Urinary bladder (tissue), 4 donors: ENCODE measurements around the gene DLG1. TPM values are rescaled to one million over a fixed set of nuclear protein-coding genes. Genes with fewer than 3 reads are reported as not detected.
"Not testable (repeated sequence)": the region's sequence is repeated elsewhere in the genome, so short reads cannot be mapped to it uniquely, and the experiment has no call there.

Experiments used
- DNase-seq: peaks from one replicate; pipeline ENCODE4 v3.0.0-alpha.2; 2015; ENCODE audit errors: extremely low spot score
- H3K27ac ChIP-seq: one replicate; pipeline ENCODE4 v1.5.1; 2013; ENCODE audit warnings: low read depth, mild to moderate bottlenecking, moderate library complexity
- H3K36me3 ChIP-seq: one replicate; pipeline ENCODE4 v1.6.1; 2013; ENCODE audit warnings: mild to moderate bottlenecking, moderate library complexity; ENCODE audit not compliant: insufficient read depth
- H3K4me1 ChIP-seq: one replicate; pipeline ENCODE4 v1.6.1; 2013; ENCODE audit warnings: mild to moderate bottlenecking, moderate library complexity; ENCODE audit not compliant: insufficient read depth
- H3K4me3 ChIP-seq: one replicate; pipeline ENCODE4 v1.5.1; 2013; ENCODE audit warnings: low read depth, low read length
- WGBS: extraction: QIAGEN DNeasy Blood & Tissue Kit; methylation state at CpG from one replicate; pipeline ENCODE4 v1.1.7; 2013; 5-methylcytosine and 5-hydroxymethylcytosine counted together
- polyA plus RNA-seq: library from polyadenylated mRNA; stranded (reverse); fragments of 200-250 nt; gene quantifications from one replicate; pipeline ENCODE4 v1.2.3, GENCODE V29; 2013
- total RNA-seq: library from RNA; depleted of rRNA; stranded (reverse); fragments of >200 nt; gene quantifications from one replicate; pipeline ENCODE4 v1.2.3, GENCODE V29; 2014
- donor health status: healthy with polysubstance abuse.
- donor health status: healthy.

The DLG1 gene
- total and polyA plus RNA-seq, 2 donors: 27.5 to 163 TPM

DNA sequence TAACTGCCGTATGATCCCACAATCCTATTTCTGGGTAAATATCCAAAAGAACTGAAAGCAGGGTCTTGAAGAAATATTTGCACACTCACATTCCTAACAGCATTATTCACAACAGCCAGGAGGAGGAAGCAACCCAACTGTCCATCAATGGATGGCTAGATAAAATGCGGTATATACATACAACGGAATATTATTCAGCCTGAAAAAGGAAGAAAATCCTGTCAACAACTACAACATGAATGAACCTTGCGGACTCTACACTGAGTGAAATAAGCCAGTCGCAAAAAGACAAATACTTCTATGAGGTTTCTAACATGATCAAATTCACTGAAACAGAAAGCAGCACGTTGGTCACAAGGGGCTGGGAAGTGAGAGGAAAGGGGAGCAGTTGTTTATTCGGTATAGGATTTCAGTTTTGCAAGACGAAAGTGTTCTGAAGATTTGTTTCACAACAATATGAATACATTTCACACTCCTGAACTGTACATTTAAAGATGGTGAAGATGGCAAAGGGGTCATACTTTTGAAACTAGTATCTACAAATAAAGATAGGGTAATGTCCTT is 6.2 kb downstream of the DLG1 start:
- WGBS: 89% methylated on average over 8 of the region's 8 CpGs
- H3K27ac ChIP-seq: no peak overlapping the region
- H3K4me1 ChIP-seq: no peaks in the 10 kb centered on the region
- H3K36me3 ChIP-seq: peaks cover 5% of the 10 kb centered on the region
- no peak for DNase-seq
- H3K4me3 ChIP-seq: no peak overlapping the region

DNA sequence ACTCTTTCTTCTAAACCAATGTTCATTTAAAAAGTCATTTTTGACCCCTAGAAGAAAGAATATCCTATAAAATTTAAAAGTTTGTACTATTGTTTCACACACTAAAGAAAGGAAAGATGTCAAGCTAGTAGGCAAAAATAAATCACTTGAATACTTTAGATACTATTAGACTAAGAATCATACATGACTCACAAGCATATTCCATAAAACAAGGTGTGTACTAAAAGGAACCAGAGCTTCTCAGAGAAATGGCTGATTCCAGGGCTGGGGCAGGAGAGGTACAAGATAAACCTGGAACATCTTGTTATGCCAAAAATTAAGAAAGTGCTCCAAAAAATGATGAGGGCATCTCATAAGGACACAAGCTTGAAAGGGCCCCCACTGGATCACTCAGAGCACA is 8.7 kb downstream of the DLG1 start:
- no peak overlapping the region for H3K4me3 ChIP-seq
- DNase-seq: no peak
- H3K27ac ChIP-seq: no peak overlapping the region
- H3K36me3 ChIP-seq: peaks cover 3% of the 10 kb centered on the region
- no peaks in the 10 kb centered on the region for H3K4me1 ChIP-seq

DNA sequence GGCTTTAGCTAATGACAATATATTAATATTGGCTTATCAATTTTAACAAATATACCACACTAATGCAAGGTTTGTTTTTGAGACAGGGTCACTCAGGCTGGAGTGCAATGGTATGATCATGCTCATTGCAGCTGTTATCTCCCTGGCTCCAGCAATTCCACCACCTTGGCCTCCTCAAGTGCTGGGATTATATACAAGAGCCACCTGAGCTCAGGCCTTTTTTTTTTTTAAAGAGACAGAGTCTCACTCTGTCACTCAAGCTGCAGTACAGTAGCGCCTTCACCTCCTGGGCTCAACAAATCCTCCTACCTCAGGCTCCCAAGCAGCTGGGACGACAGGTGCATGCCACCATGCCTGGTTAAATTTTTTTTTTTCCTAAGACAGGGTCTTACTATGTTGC is 11.7 kb downstream of the DLG1 start:
- no peak for DNase-seq
- 98% methylated on average over 2 of the region's 2 CpGs for WGBS
- peaks cover 5% of the 10 kb centered on the region for H3K36me3 ChIP-seq
- no peak overlapping the region for H3K27ac ChIP-seq
- no peaks in the 10 kb centered on the region for H3K4me1 ChIP-seq
- H3K4me3 ChIP-seq: no peak overlapping the region

DNA sequence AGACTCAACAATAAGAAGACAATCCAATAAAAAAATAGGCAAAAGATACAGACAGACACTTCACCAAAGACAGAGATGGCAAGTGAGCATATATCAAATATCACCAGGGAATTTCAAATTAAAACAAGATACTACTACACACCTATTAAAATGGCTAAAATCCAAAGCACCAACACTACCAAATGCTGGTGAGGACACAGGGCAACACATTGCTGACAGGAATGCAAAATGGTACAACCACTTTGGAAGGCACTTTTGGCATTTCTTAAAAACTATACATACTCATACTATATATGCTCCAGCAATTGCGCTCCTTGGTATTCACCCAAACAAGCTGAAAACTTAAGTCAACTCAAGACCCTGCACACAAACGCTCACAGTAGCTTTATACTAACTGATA is 12.9 kb downstream of the DLG1 start:
- DNase-seq: no peak
- WGBS: 96% methylated on average over 2 of the region's 2 CpGs
- H3K4me1 ChIP-seq: no peaks in the 10 kb centered on the region
- no peak overlapping the region for H3K27ac ChIP-seq
- no peak overlapping the region for H3K4me3 ChIP-seq
- peaks cover 5% of the 10 kb centered on the region for H3K36me3 ChIP-seq

DNA sequence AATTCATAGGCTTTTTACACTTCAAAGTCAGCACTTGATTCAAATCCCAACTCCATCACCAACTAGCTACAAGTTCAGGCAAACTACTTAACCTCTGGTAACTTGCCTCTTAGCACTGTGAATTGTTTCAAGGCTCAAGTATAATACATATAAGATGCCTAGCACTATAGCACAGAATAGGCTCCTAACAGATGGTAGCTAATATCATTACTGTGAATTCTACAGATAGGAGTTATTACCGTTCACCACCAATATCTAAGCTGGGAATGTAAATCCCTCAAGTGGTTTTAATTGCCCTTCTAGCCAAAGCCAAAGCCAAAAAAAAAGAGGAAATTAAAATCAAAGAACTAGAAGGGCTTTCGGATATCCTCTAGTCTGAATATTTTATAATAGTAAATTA is 15.4 kb downstream of the DLG1 start:
- no peaks in the 10 kb centered on the region for H3K4me1 ChIP-seq
- WGBS: 90% methylated on average over 2 of the region's 2 CpGs
- peaks cover 4% of the 10 kb centered on the region for H3K36me3 ChIP-seq
- no peak overlapping the region for H3K27ac ChIP-seq
- no peak overlapping the region for H3K4me3 ChIP-seq
- DNase-seq: no peak

DNA sequence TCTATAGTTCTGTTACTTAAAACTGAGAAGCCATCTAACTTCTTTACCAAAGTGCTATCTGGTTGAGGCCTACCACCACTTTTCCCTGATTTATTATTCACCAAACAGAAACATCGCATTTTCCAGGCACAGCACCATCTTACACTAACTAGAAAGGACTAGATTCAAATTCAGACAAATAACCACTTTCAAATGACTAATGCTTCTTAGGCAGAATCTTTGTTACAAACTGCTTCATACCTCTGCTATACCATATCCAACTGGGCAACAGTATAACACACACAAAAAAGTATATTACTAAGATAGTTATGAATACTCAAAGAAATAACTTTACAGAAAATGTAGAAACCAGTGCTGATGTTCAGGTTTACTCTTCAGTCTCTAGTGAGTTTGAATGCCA is 16.6 kb downstream of the DLG1 start:
- WGBS: 98% methylated on average over 1 of the region's 1 CpG
- H3K36me3 ChIP-seq: peaks cover 4% of the 10 kb centered on the region

DNA sequence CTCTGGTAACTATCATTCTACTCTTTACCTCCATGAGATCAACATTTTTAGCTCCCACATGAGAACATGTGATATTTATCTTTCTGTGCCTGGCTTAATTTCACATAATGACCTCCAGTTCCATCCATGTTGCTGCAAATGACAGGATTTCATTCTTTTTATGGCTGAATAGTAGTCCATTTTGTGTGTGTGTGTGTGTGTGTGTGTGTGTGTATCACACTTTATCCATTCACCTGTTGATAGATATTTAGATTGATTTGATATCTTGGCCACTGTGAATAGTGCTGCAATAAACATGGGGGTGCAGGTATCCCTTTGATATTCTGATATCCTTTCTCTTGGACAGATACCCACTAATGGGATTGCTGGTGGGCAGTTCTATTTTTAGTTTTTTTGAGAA is 18.3 kb downstream of the DLG1 start:
- Histone ChIP-seq H3K4me3 (no peak overlapping the region), H3K36me3 (peaks cover 4% of the 10 kb centered on the region), H3K4me1 (no peaks in the 10 kb centered on the region), H3K27ac (no peak overlapping the region)
- no peak for DNase-seq

More for the DNA sequence above, 16.6 kb downstream of the DLG1 start:
- no peak for DNase-seq
- Histone ChIP-seq H3K27ac (no peak overlapping the region), H3K4me1 (no peaks in the 10 kb centered on the region), H3K4me3 (no peak overlapping the region)

DNA sequence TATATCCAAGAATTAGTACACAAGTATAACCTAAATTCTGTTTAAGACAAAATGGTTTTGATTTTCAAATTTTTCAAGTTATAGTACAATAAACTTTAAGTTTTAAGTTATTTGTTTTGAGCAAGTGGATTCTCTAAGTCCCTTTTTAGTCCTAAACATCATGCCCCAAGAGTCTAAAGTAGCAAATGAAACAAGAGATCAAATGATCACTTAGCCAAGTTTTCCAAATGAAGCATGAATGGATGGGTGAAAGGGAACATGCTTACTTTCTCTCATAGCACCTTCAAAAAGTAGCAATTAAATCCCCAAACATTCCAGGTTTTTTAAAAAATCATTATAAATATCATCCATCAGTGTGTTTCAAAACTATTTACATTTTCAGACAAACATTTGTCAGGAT is 19.5 kb downstream of the DLG1 start:
- Histone ChIP-seq H3K4me3 (no peak overlapping the region), H3K36me3 (peaks cover 5% of the 10 kb centered on the region), H3K27ac (no peak overlapping the region), H3K4me1 (no peaks in the 10 kb centered on the region)
- no peak for DNase-seq

DNA sequence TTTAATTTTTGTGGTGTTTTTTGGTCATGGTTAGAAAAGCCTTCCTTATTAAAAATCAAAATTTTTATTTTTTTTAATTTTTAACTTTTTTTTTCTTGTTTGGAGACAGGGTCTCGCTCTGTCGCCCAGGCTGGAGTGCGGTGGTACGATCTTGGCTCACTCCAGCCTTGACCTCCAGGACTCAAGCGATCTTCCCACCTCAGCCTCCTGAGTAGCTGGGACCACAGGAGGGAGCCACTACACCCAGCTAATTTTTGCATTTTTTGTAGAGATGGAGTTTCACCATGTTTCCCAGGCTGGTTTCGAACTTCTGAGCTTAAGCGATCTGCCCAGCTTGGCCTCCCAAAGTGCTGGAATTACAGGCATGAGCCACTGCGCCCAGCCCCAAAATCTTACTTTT is 21.6 kb downstream of the DLG1 start:
- not testable (repeated sequence) for DNase-seq, H3K4me1 ChIP-seq, H3K4me3 ChIP-seq, H3K36me3 ChIP-seq, H3K27ac ChIP-seq
- WGBS: 98% methylated on average over 8 of the region's 8 CpGs

DNA sequence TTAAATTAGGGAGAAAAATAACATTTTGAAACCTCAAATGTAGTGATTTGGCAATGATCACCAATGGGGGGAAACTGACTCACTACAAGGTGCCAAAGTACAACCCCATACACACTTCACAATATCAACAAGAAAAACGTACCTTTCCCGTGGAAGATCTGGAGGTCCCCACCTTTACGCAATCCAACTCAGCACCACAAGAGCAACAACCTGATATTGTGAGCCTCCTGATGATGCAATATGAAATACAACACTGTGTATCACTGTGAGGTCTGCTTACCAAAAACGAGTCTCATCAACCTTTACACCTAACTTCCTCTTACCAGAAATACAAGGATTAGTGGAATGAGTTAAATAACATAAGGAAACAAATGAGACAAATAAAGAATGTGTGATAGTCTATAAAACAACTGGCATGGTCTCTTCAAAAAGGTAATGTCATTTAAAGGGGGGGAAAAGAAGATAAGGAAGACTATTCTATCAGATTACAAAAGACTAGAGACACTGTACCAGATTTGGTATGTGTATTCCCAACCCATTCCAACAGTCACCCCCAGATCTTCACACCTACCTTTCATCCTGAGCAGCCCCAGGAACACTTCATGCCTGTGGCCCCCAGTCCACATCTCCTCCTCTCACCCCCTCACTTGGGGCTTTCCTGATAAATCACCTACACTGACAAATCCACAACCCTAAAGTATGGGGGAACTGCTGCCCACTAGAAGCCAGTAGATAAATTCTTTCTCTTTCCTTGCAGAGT is 27.7 kb downstream of the DLG1 start:
- WGBS: 85% methylated on average over 4 of the region's 4 CpGs
- Histone ChIP-seq H3K4me3 (no peak overlapping the region), H3K36me3 (peaks cover 1% of the 10 kb centered on the region), H3K4me1 (no peaks in the 10 kb centered on the region), H3K27ac (no peak overlapping the region)
- no peak for DNase-seq

DNA sequence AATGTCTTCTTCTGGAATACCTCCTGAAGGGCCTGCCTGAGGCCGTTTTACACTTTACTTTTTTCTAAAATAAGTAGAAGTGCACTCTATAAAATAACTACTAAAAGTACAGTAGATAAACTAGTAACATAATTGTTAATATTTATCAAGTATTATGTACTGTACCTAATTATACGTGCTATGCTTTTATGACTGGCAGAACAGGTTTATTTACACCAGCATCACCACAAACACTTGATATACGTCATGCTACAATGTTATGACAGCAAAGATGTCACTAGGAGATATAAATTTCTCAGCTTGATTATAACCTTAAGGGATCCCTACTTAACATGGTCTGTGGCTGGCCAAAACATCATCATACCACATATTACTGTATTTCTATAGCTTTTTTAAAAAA is 29.4 kb downstream of the DLG1 start:
- Histone ChIP-seq H3K4me1 (no peaks in the 10 kb centered on the region), H3K4me3 (no peak overlapping the region)
- 81% methylated on average over 3 of the region's 3 CpGs for WGBS

DNA sequence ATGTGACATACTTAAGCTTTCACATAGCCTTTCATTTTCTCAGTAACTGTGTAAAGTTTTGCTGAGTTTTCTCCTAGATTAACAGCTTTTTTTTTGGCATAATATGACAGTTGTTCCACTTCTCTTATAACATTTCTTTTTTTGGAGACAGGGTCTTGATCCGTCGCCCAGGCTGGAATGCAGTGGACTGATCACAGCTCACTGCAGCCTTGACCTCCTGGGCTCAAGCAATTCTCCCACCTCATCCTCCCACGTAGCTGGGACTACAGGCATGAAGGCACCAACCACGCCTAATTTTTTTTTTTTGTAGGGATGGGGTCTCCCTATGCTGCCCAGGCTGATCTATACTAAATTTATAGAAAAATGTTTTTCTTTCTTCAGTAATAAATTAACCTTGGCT is 30.1 kb downstream of the DLG1 start:
- no peak overlapping the region for H3K4me3 ChIP-seq
- no peaks in the 10 kb centered on the region for H3K36me3 ChIP-seq
- H3K4me1 ChIP-seq: no peaks in the 10 kb centered on the region
- WGBS: 55% methylated on average over 4 of the region's 4 CpGs
- DNase-seq: no peak
- H3K27ac ChIP-seq: no peak overlapping the region

More for the DNA sequence above, 29.4 kb downstream of the DLG1 start:
- DNase-seq: no peak
- no peaks in the 10 kb centered on the region for H3K36me3 ChIP-seq
- no peak overlapping the region for H3K27ac ChIP-seq

DNA sequence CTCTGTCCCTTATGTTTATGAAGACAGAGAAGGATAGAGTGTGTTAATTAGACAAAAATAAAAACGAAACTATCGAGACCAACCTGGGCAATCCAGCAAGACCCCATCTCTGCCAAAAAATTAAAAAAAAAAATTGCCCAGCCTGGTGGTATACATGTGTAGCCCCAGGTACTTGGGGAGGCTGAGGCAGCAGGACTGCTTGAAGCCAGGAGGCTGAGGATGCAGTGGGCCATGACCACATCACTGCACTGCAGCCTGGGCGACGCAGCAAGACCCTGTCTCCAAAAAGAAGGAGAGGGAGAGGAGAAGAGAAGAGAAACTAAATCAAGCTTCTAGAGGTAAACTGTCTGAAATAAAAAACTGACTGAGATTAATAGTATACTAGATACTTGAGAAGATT is 32.1 kb downstream of the DLG1 start:
- Histone ChIP-seq H3K4me3 (no peak overlapping the region), H3K27ac (no peak overlapping the region), H3K36me3 (no peaks in the 10 kb centered on the region), H3K4me1 (no peaks in the 10 kb centered on the region)
- DNase-seq: no peak
- WGBS: 100% methylated on average over 4 of the region's 4 CpGs

DNA sequence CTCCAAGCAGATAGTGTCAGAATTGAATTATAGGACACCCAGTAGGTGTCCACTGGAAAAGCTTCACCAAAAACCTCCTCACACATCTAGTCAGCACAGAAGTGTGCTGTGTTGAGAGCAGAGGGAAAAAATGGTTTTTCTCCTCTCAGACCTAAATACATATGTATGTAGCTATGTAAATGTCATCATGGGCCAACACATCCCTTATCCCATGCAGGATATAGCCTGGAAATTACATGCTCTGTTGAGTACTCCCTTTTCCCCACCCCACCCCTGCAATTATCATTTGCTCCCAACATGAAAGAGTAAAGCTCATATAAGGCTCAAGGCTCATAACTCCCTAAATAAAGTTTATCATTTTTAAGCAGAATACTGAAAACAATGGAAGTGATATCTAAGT is 35.7 kb downstream of the DLG1 start:
- H3K4me1 ChIP-seq: no peaks in the 10 kb centered on the region
- no peaks in the 10 kb centered on the region for H3K36me3 ChIP-seq
- no peak overlapping the region for H3K4me3 ChIP-seq
- DNase-seq: no peak
- H3K27ac ChIP-seq: no peak overlapping the region

DNA sequence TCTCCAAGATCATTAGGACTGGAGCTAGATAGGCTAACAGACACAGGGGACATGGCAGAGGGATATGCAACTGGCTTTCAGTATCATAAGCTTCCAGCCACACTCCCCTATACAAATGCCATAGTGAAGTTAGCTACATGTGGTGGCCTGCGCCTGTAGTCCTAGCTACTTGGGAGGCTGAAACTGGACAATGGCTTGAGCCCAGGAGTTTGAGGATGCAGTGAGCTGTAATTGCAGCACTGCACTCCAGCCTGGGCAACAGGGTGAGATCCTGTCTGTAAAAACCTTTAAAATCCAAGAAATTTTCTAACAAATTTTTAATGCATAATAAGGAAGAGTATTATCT is 37.3 kb downstream of the DLG1 start:
- H3K4me1 ChIP-seq: no peaks in the 10 kb centered on the region
- no peak overlapping the region for H3K27ac ChIP-seq
- WGBS: 100% methylated on average over 1 of the region's 1 CpG
- H3K36me3 ChIP-seq: no peaks in the 10 kb centered on the region
- no peak overlapping the region for H3K4me3 ChIP-seq
- no peak for DNase-seq
